Measurements from ENCODE around the gene CEP95. TPM values are rescaled to one million over a fixed set of nuclear protein-coding genes. Genes with fewer than 3 reads are reported as not detected.
A peak's percentile ranks its signal among the peaks of the same experiment; 100 is the strongest.

Gene CEP95
- total and polyA plus RNA-seq, 9 donors = 44.5 to 87.2 (median 63.3) TPM

- Histone ChIP-seq H3K27ac (peak overlapping the region in 1 of 2 donors; percentile 97), H3K4me1 (ENCODE audit: insufficient read depth) (peaks cover 1% of the 10 kb centered on the region), H3K9me3 (no peaks in the 10 kb centered on the region), H3K4me3 (peak overlapping the region; percentile 99), H3K27me3 (no peaks in the 10 kb centered on the region), H3K36me3 (no peaks in the 10 kb centered on the region)
- intact Hi-C loops (cut with DNase I) = no loop called here
- TF ChIP-seq POLR2A (IDR thresholded peaks at IDR 0.05) (no peak), CTCF (IDR thresholded peaks at IDR 0.05) (no peak), EP300 (IDR thresholded peaks at IDR 0.05) (no peak)
- 9 to 17% (median 11%) methylated on average over 7 of the region's 7 CpGs for WGBS, 3 donors
- no peak for DNase-seq
Measured at GRCh38 chr17:64503821-64504768, 2.7 kb upstream of the CEP95 start.

GRCh38 chr17:64504769-64505339 is 1.9 kb upstream of the CEP95 start:
- DNase-seq = peak in 1 of 5 donors; percentile 41
- Histone ChIP-seq H3K27ac (peak overlapping the region; percentile 97 to 99), H3K27me3 (no peaks in the 10 kb centered on the region), H3K4me1 (ENCODE audit: insufficient read depth) (peaks cover 4% of the 10 kb centered on the region), H3K4me3 (peak overlapping the region; percentile 99), H3K9me3 (no peaks in the 10 kb centered on the region), H3K36me3 (no peaks in the 10 kb centered on the region)
- 0 to 1% (median 1%) methylated on average over 13 of the region's 13 CpGs for WGBS, 3 donors
- intact Hi-C loops (cut with DNase I) = no loop called here
- TF ChIP-seq EP300 (IDR thresholded peaks at IDR 0.05) (peak; percentile 28), POLR2A (IDR thresholded peaks at IDR 0.05) (no peak), CTCF (IDR thresholded peaks at IDR 0.05) (no peak)

- WGBS, 3 donors = 0 to 1% (median 0%) methylated on average over 76 of the region's 76 CpGs
- peak; percentile 91 to 96 (median 93) for DNase-seq
- Histone ChIP-seq H3K27ac (peak overlapping the region; percentile 97 to 99), H3K27me3 (no peaks in the 10 kb centered on the region), H3K9me3 (no peaks in the 10 kb centered on the region), H3K36me3 (no peaks in the 10 kb centered on the region), H3K4me3 (peak overlapping the region; percentile 99), H3K4me1 (ENCODE audit: insufficient read depth) (peaks cover 4% of the 10 kb centered on the region)
- intact Hi-C loops (cut with DNase I) = no loop called here
- TF ChIP-seq POLR2A (IDR thresholded peaks at IDR 0.05) (peak; percentile 83), CTCF (IDR thresholded peaks at IDR 0.05) (peak in 2 of 3 donors; percentile 14 to 15), EP300 (IDR thresholded peaks at IDR 0.05) (peak; percentile 17)
Measured at GRCh38 chr17:64505340-64506200, 1.2 kb upstream of the CEP95 start.

DNA sequence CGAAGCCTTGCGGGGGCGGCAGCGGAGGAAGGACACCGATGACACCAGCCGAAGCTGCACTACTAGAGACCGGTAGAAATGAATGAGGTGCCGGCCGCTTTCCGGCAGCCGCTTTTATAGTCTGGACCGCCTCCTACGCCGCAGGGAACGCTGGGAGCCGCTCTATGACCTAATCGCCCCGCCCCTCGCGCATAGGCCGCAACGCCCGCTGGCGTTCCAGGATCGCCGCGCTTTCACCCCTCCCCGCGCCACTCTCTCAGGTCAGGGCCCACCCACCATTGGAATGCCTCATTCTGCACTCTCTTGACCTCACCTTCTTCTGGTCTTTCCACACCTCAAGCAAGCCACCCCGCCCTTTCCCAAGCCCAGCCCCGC is 589 bp upstream of the CEP95 start, which contains the start of gene DDX5:
Gene DDX5, minus strand, starts transcription at position 89 of the 375 bp plus-strand sequence. CDS start 170 bp downstream, outside the sequence.
- Histone ChIP-seq H3K36me3 (no peaks in the 10 kb centered on the region), H3K4me1 (ENCODE audit: insufficient read depth) (peaks cover 4% of the 10 kb centered on the region)
- 0% methylated on average over 25 to 31 of the region's 31 CpGs for WGBS, 3 donors

More for the DNA sequence above, 589 bp upstream of the CEP95 start, which contains the start of gene DDX5:
- TF ChIP-seq EP300 (IDR thresholded peaks at IDR 0.05) = peak; percentile 57
- TF ChIP-seq POLR2A (IDR thresholded peaks at IDR 0.05) = peak; percentile 98
- TF ChIP-seq CTCF (IDR thresholded peaks at IDR 0.05) = no peak
- H3K27ac ChIP-seq = peak within 1 kb of the TSS; percentile 97 to 99
- no peaks in the 10 kb centered on the region for H3K27me3 ChIP-seq
- peak within 1 kb of the TSS; percentile 99 for H3K4me3 ChIP-seq
- intact Hi-C loops (cut with DNase I) = no loop called here
- peak; percentile 97 to 98 (median 97) for DNase-seq
- no peaks in the 10 kb centered on the region for H3K9me3 ChIP-seq

Data from ovary (tissue), 9 donors.